Stimulated activated CD4-positive, alpha-beta T cell treated with anti-CD3 and anti-CD28 coated beads, TNF-alpha, amount 100 ng/mL, for 1 hour (primary cell): ENCODE measurements around the gene SERPINB3.
"Not testable (repeated sequence)": the region's sequence is repeated elsewhere in the genome, so short reads cannot be mapped to it uniquely, and the experiment has no call there.

Experiments used
- DNase-seq, 3 donors: peaks; one replicate each; pipeline ENCODE4 v3.0.0-alpha.2; 2020; ENCODE audit warnings: low read depth in 3 of 3, low spot score in 1 of 3

SERPINB3 gene

GRCh38 chr18:63661750-63662149, at the start of gene SERPINB3:
TSS of gene SERPINB3 (minus strand) at chr18:63661893. CDS start at chr18:63661216, 677 bp downstream.
- DNase-seq: not testable (repeated sequence)

- DNase-seq: no peak
These were observed 47.0 kb upstream of the SERPINB3 start for GRCh38 chr18:63708650-63709049.

GRCh38 chr18:63707816-63708215, 46.1 kb upstream of the SERPINB3 start:
- no peak for DNase-seq

- no peak for DNase-seq
These were observed 43.7 kb upstream of the SERPINB3 start for GRCh38 chr18:63705401-63705800.

GRCh38 chr18:63702660-63703059, 41.0 kb upstream of the SERPINB3 start, which contains the start of gene SERPINB11:
TSS of gene SERPINB11 (plus strand) at chr18:63702960. CDS start at chr18:63710194, 7,234 bp downstream.
- DNase-seq: no peak

GRCh38 chr18:63701952-63702351, 40.3 kb upstream of the SERPINB3 start:
- no peak for DNase-seq

- no peak for DNase-seq
These were observed 38.8 kb upstream of the SERPINB3 start for GRCh38 chr18:63700501-63700900.

- no peak for DNase-seq
These were observed 35.5 kb upstream of the SERPINB3 start for GRCh38 chr18:63697097-63697660.

- no peak for DNase-seq
These were observed 27.4 kb upstream of the SERPINB3 start for GRCh38 chr18:63689064-63689463.

- DNase-seq: no peak
These were observed 25.2 kb upstream of the SERPINB3 start for GRCh38 chr18:63686871-63687270.

GRCh38 chr18:63684718-63685117, 23.0 kb upstream of the SERPINB3 start:
- no peak for DNase-seq

GRCh38 chr18:63683890-63684289, 22.2 kb upstream of the SERPINB3 start:
- DNase-seq: no peak

GRCh38 chr18:63683152-63683551, 21.5 kb upstream of the SERPINB3 start:
- no peak for DNase-seq

- DNase-seq: no peak
These were observed 20.0 kb upstream of the SERPINB3 start for GRCh38 chr18:63681449-63682340.

GRCh38 chr18:63679820-63680606, 18.3 kb upstream of the SERPINB3 start:
- DNase-seq: no peak

- no peak for DNase-seq
These were observed 16.0 kb upstream of the SERPINB3 start for GRCh38 chr18:63677500-63678225.

- no peak for DNase-seq
These were observed 15.0 kb upstream of the SERPINB3 start for GRCh38 chr18:63676526-63677323.

- no peak for DNase-seq
These were observed 2.9 kb upstream of the SERPINB3 start for GRCh38 chr18:63664571-63664970.

GRCh38 chr18:63658920-63659319, 2.8 kb downstream of the SERPINB3 start:
- DNase-seq: not testable (repeated sequence)

GRCh38 chr18:63650271-63650670, 11.4 kb downstream of the SERPINB3 start:
- DNase-seq: not testable (repeated sequence)
